EL (cell line): Measurements from ENCODE around the gene LINGO4.

Experiments used
- DNase-seq: peaks from one replicate; pipeline ENCODE4 v3.0.0-alpha.2; 2016

Gene LINGO4

GRCh38 chr1:151805066-151805820 is at the start of gene LINGO4:
TSS of gene LINGO4 (minus strand) at chr1:151805419. CDS start at chr1:151802704, 2,715 bp downstream.
- no peak for DNase-seq

- DNase-seq = no peak
Observed at GRCh38 chr1:151854658-151855057, 49.4 kb upstream of the LINGO4 start.

- DNase-seq = no peak
Observed at GRCh38 chr1:151853411-151853943, 48.3 kb upstream of the LINGO4 start, which contains the start of gene THEM5. TSS of gene THEM5 (minus strand) at chr1:151853712. CDS start at chr1:151853565, 147 bp downstream.

GRCh38 chr1:151852733-151853132 is 47.5 kb upstream of the LINGO4 start:
- DNase-seq = no peak

GRCh38 chr1:151851886-151852285 is 46.7 kb upstream of the LINGO4 start:
- no peak for DNase-seq

GRCh38 chr1:151849871-151850270 is 44.7 kb upstream of the LINGO4 start:
- DNase-seq = no peak

GRCh38 chr1:151849126-151849525 is 43.9 kb upstream of the LINGO4 start:
- DNase-seq = no peak

- no peak for DNase-seq
Observed at GRCh38 chr1:151847867-151848596, 42.8 kb upstream of the LINGO4 start.

- no peak for DNase-seq
Observed at GRCh38 chr1:151846686-151847237, 41.5 kb upstream of the LINGO4 start.

GRCh38 chr1:151846062-151846568 is 40.9 kb upstream of the LINGO4 start:
- DNase-seq = peak; percentile 73

GRCh38 chr1:151843398-151843797 is 38.2 kb upstream of the LINGO4 start:
- DNase-seq = no peak

GRCh38 chr1:151841141-151841540 is 35.9 kb upstream of the LINGO4 start:
- peak; percentile 69 for DNase-seq

- no peak for DNase-seq
Observed at GRCh38 chr1:151840421-151840820, 35.2 kb upstream of the LINGO4 start.

- no peak for DNase-seq
Observed at GRCh38 chr1:151839457-151840403, 34.5 kb upstream of the LINGO4 start, which contains the start of gene C2CD4D. TSS of gene C2CD4D (minus strand) at chr1:151839820. CDS start at chr1:151838989, 831 bp downstream.

- DNase-seq = no peak
Observed at GRCh38 chr1:151839082-151839412, 33.8 kb upstream of the LINGO4 start.

GRCh38 chr1:151838222-151839081 is 33.2 kb upstream of the LINGO4 start:
- peak; percentile 38 for DNase-seq

- DNase-seq = no peak
Observed at GRCh38 chr1:151837884-151838221, 32.6 kb upstream of the LINGO4 start.

- DNase-seq = no peak
Observed at GRCh38 chr1:151837197-151837596, 32.0 kb upstream of the LINGO4 start.

- DNase-seq = no peak
Observed at GRCh38 chr1:151835596-151835995, 30.4 kb upstream of the LINGO4 start.

- DNase-seq = no peak
Observed at GRCh38 chr1:151834239-151834638, 29.0 kb upstream of the LINGO4 start.

- no peak for DNase-seq
Observed at GRCh38 chr1:151833172-151833900, 28.1 kb upstream of the LINGO4 start.
